Bronchial epithelial cell (primary cell): ENCODE measurements around the gene MYO1D. TPM values are rescaled to one million over a fixed set of nuclear protein-coding genes. Genes with fewer than 3 reads are reported as not detected.
"Not testable (repeated sequence)": the region's sequence is repeated elsewhere in the genome, so short reads cannot be mapped to it uniquely, and the experiment has no call there.

Experiments used
- DNase-seq: peaks from one replicate; pipeline ENCODE4 v3.0.0-alpha.2; 2010; ENCODE audit warnings: low read depth
- FAIRE-seq: peaks from 2 replicates; lab custom pipeline; 2011; peaks lifted over from hg19 to GRCh38; lab: Jason Lieb, UNC
- H3K27me3 ChIP-seq: 2 replicates; pipeline ENCODE4 v1.5.1; 2011; ENCODE audit warnings: low read length; ENCODE audit not compliant: control insufficient read depth, insufficient read depth
- H3K36me3 ChIP-seq: 2 replicates; pipeline ENCODE4 v1.5.1; 2011; ENCODE audit warnings: low read length; ENCODE audit not compliant: control insufficient read depth, insufficient read depth
- H3K4me3 ChIP-seq: 2 replicates; pipeline ENCODE4 v1.5.1; 2011; ENCODE audit warnings: mild to moderate bottlenecking, low read depth, low read length, control low read depth
- CTCF ChIP-seq: IDR thresholded peaks from 2 replicates; pipeline ENCODE4 v1.5.1; 2011; ENCODE audit warnings: mild to moderate bottlenecking, moderate library complexity, low read length, control low read depth, inconsistent platforms; ENCODE audit not compliant: insufficient read depth, severe bottlenecking
- total RNA-seq: library from RNA; depleted of rRNA; stranded (reverse); fragments of >200 nt; gene quantifications from 2 replicates; pipeline ENCODE4 v1.2.1, GENCODE V29; 2014

Gene MYO1D
- total RNA-seq, 1 donor from 2014 or later: 35.8 TPM

GRCh38 chr17:32451879-32452278 lies 425.0 kb downstream of the MYO1D start:
- H3K36me3 ChIP-seq: peaks cover 12% of the 10 kb centered on the region

DNA sequence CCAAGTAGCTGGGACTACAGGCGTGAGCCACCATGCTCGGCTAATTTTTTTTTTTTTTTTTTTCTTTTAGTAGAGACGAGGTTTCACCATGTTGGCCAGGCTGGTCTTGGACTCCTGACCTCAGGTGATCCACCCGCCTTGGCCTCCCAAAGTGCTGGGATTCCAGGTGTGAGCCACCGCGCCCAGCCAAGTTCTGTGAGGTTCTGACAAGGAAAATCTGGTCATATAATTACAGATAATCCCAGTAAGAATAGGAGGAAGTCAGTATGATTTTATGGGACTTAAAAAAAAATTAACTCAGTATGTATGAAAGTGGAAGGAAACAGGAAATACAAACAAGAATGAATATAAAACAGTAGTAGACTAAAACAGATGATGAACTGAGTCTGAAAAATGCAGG lies 426.5 kb downstream of the MYO1D start:
- not testable (repeated sequence) for FAIRE-seq, H3K27me3 ChIP-seq, H3K4me3 ChIP-seq, DNase-seq
- H3K36me3 ChIP-seq: peaks cover 12% of the 10 kb centered on the region

More at GRCh38 chr17:32451879-32452278, 425.0 kb downstream of the MYO1D start:
- no peaks in the 10 kb centered on the region for H3K27me3 ChIP-seq
- DNase-seq: no peak
- no peak for FAIRE-seq
- no peak overlapping the region for H3K4me3 ChIP-seq
- no peak for TF ChIP-seq CTCF

DNA sequence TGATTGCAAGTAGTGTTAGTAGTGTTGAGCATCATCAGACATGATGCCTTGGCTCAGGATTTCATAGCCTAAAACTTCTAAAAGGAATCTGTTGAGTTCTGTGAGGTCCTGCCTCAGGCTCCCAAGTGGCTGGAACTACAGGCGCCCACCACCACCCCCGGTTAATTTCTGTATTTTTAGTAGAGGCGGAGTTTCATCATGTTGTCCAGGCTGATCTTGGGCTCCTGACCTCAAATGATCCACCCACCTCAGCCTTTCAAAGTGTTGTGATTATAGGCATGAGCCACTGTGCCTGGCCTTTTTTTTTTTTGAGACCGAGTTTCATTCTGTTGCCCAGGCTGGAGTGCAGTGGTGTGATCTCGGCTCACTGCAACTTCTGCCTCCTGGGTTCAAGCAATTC lies 427.0 kb downstream of the MYO1D start:
- Histone ChIP-seq H3K36me3 (peaks cover 10% of the 10 kb centered on the region), H3K4me3 (no peak overlapping the region), H3K27me3 (no peaks in the 10 kb centered on the region)
- DNase-seq (no peak), FAIRE-seq (no peak)
- no peak for TF ChIP-seq CTCF

GRCh38 chr17:32446949-32447348 lies 430.0 kb downstream of the MYO1D start:
- H3K4me3 ChIP-seq: no peak overlapping the region
- no peaks in the 10 kb centered on the region for H3K27me3 ChIP-seq
- peaks cover 5% of the 10 kb centered on the region for H3K36me3 ChIP-seq
- DNase-seq: no peak
- no peak for TF ChIP-seq CTCF
- no peak for FAIRE-seq

DNA sequence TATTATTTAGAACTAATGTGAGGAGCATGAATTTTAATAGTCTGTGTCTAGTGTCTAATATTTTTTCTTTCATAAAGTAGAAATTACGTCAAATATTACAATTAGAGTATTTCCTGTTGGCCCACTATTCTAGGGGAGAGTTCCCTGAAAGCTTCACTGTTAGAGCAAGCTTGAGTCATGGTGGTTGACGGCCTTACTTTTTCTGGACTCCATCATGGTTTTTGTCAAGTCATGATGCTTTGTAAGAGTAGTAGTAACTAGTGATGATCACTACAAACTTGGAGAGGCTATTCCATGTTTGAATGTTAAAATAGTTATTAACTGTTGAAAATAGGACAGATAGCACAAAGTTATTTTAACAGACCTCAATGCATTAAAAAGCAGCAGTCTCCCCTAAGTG lies 431.0 kb downstream of the MYO1D start:
- DNase-seq: peak; percentile 38
- FAIRE-seq: no peak
- H3K36me3 ChIP-seq: peaks cover 4% of the 10 kb centered on the region
- no peak for TF ChIP-seq CTCF
- no peaks in the 10 kb centered on the region for H3K27me3 ChIP-seq
- no peak overlapping the region for H3K4me3 ChIP-seq

DNA sequence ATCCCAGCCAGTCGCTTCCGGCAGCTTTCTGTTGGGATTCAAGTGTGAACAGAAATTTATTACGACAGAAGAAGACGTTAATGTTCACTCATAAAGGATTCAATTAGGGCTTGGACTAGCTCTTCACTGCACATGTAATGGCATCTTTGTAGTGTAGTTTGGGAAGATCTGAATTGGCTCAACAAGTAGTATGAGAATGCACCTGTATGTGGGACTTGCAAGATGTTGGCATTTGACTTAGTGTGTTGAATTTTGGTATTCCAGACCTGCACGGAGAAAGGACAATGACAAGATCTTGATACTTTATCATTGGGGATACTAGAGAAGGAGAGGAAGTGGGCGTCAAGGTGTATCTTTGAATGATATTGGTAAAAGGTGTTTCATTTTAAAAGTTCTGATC lies 431.4 kb downstream of the MYO1D start:
- no peak for TF ChIP-seq CTCF
- Histone ChIP-seq H3K36me3 (peaks cover 4% of the 10 kb centered on the region), H3K4me3 (peak overlapping the region; percentile 91), H3K27me3 (no peaks in the 10 kb centered on the region)
- no peak for DNase-seq
- no peak for FAIRE-seq
